Measurements from ENCODE around the gene PDE6G. TPM values are rescaled to one million over a fixed set of nuclear protein-coding genes. Genes with fewer than 3 reads are reported as not detected.

Gene PDE6G
- total and polyA plus RNA-seq, 2 of the 13 experiments (the other 11 are each of a cell fraction or from before 2014, with no cell fraction given): 1.4 to 6.7 TPM

- TF ChIP-seq RXRB (CRISPR knock-in tag; IDR thresholded peaks at IDR 0.05; ENCODE audit: borderline replicate concordance) (no peak), GLI4 (CRISPR knock-in tag; IDR thresholded peaks at IDR 0.05; ENCODE audit: borderline replicate concordance) (no peak; the same call in 1 of the 2 replicates), REST (IDR thresholded peaks at IDR 0.05; ENCODE audit: borderline replicate concordance in 1 of 2, low read depth in 1 of 2, low read length in 2 of 2) (no peak), ZC3H13 (CRISPR knock-in tag; IDR thresholded peaks at IDR 0.05) (0 out of 2 replicates have a peak, but pooled peaks have one; percentile 4), ZMYM3 (CRISPR knock-in tag; IDR thresholded peaks at IDR 0.05) (no peak), SOX13 (IDR thresholded peaks at IDR 0.05) (no peak), SOX13 (CRISPR knock-in tag; conservative IDR thresholded peaks at IDR 0.05 in 1 of 2, IDR thresholded peaks at IDR 0.05 in 1 of 2) (no peak), ZBTB26 (CRISPR knock-in tag; IDR thresholded peaks at IDR 0.05; ENCODE audit: borderline replicate concordance) (no peak), TMF1 (CRISPR knock-in tag; IDR thresholded peaks at IDR 0.05; ENCODE audit: low read depth) (no peak), HNF1A (IDR thresholded peaks at IDR 0.05; ENCODE audit: low read depth) (no peak), HNF1A (CRISPR knock-in tag; IDR thresholded peaks at IDR 0.05; ENCODE audit: borderline replicate concordance) (no peak), NBN (conservative IDR thresholded peaks at IDR 0.05) (no peak), SAFB2 (CRISPR knock-in tag; IDR thresholded peaks at IDR 0.05; ENCODE audit: borderline replicate concordance, low read depth) (no peak), BRD4 (CRISPR knock-in tag; IDR thresholded peaks at IDR 0.05) (no peak), TOPORS (CRISPR knock-in tag; IDR thresholded peaks at IDR 0.05) (no peak), HOMEZ (CRISPR knock-in tag; IDR thresholded peaks at IDR 0.05; ENCODE audit: low read depth) (no peak), PHF21A (CRISPR knock-in tag; IDR thresholded peaks at IDR 0.05) (no peak), ZNF121 (CRISPR knock-in tag; IDR thresholded peaks at IDR 0.05) (no peak), ZNF572 (CRISPR knock-in tag; IDR thresholded peaks at IDR 0.05) (no peak)
Measured at GRCh38 chr17:81703747-81704654, 47.7 kb upstream of the PDE6G start (continued).
